ENCODE data around the gene OR10A7. TPM values are rescaled to one million over a fixed set of nuclear protein-coding genes. Genes with fewer than 3 reads are reported as not detected.

OR10A7 gene
- total RNA-seq, 2 experiments from 2014 or later = not detected

- TF ChIP-seq, protein P1, sequence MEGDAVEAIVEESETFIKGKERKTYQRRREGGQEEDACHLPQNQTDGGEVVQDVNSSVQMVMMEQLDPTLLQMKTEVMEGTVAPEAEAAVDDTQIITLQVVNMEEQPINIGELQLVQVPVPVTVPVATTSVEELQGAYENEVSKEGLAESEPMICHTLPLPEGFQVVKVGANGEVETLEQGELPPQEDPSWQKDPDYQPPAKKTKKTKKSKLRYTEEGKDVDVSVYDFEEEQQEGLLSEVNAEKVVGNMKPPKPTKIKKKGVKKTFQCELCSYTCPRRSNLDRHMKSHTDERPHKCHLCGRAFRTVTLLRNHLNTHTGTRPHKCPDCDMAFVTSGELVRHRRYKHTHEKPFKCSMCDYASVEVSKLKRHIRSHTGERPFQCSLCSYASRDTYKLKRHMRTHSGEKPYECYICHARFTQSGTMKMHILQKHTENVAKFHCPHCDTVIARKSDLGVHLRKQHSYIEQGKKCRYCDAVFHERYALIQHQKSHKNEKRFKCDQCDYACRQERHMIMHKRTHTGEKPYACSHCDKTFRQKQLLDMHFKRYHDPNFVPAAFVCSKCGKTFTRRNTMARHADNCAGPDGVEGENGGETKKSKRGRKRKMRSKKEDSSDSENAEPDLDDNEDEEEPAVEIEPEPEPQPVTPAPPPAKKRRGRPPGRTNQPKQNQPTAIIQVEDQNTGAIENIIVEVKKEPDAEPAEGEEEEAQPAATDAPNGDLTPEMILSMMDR (IDR thresholded peaks at IDR 0.05) = no peak
- DNase-seq (no peak), ATAC-seq (ENCODE audit: poor library complexity) (no peak)
- Mint-ChIP-seq H3K4me1 (ENCODE audit: low read depth) (no peaks in the 10 kb centered on the region), H3K27ac (no peak overlapping the region), H3K27me3 (peaks cover 39% of the 10 kb centered on the region), H3K9me3 (no peaks in the 10 kb centered on the region), H3K36me3 (ENCODE audit: low read depth) (no peaks in the 10 kb centered on the region), H3K4me3 (no peak overlapping the region)
- intact Hi-C loops (cut with DNase I, micrococcal nuclease) = no loop called here
- H3K9me3 ChIP-seq (ENCODE audit: control insufficient read depth in 1 of 2, insufficient read depth in 1 of 2, low read length in 2 of 2) = peaks cover 0 to 4% of the 10 kb centered on the region in 2 experiments
- no peaks in the 10 kb centered on the region for H3K36me3 ChIP-seq (ENCODE audit: insufficient read depth, low read length)
- H3K4me1 ChIP-seq (ENCODE audit: insufficient read depth, low read length) = no peaks in the 10 kb centered on the region
- H3K27ac ChIP-seq (ENCODE audit: low read depth in 1 of 2, low read length in 2 of 2) = no peak overlapping the region
- no peak overlapping the region for H3K4me3 ChIP-seq (ENCODE audit: low read length)
- POLR2A ChIA-PET = no interaction called here
- H3K27me3 ChIP-seq (ENCODE audit: control insufficient read depth in 1 of 2, insufficient read depth in 2 of 2, low read length in 2 of 2) = peaks cover 0 to 6% of the 10 kb centered on the region in 2 experiments
- CTCF ChIA-PET = no interaction called here
Measured at GRCh38 chr12:55173456-55173855, 47.4 kb upstream of the OR10A7 start.

DNA sequence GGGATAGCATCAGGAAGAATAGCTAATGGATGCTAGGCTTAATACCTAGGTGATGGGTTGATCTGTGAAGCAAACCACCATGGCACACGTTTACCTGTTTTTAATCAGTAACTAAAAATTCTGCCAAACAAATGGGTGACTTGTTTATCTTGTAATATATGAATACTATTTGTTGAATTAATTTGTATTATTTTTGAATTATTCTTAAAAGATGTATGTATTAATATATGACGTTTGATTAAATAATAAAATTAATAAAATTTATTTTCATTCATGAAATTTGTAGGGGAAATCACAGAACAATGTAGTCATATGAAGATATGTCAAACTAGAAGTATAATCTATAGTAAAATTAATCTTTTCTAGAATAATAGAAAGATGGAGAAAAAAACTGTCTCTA is 32.3 kb upstream of the OR10A7 start:
- Mint-ChIP-seq H3K27ac (no peak overlapping the region), H3K36me3 (ENCODE audit: low read depth) (no peaks in the 10 kb centered on the region), H3K9me3 (no peaks in the 10 kb centered on the region), H3K27me3 (peaks cover 40% of the 10 kb centered on the region), H3K4me1 (ENCODE audit: low read depth) (no peaks in the 10 kb centered on the region), H3K4me3 (no peak overlapping the region)
- Histone ChIP-seq H3K27ac (ENCODE audit: low read depth in 1 of 2, low read length in 2 of 2) (no peak overlapping the region), H3K36me3 (ENCODE audit: insufficient read depth, low read length) (no peaks in the 10 kb centered on the region), H3K9me3 (ENCODE audit: control insufficient read depth in 1 of 2, insufficient read depth in 1 of 2, low read length in 2 of 2) (no peaks in the 10 kb centered on the region), H3K4me3 (ENCODE audit: low read length) (no peak overlapping the region), H3K4me1 (ENCODE audit: insufficient read depth, low read length) (no peaks in the 10 kb centered on the region), H3K27me3 (ENCODE audit: control insufficient read depth in 1 of 2, insufficient read depth in 2 of 2, low read length in 2 of 2) (peaks cover 0 to 27% of the 10 kb centered on the region in 2 experiments)
- ATAC-seq (ENCODE audit: poor library complexity) = no peak
- TF ChIP-seq, protein P1 (IDR thresholded peaks at IDR 0.05) = no peak
- intact Hi-C loops (cut with DNase I, micrococcal nuclease) = loop anchor here in 1 of 2 experiments (10.0 kb wide), 1 partner anchor 466 kb away; no protein-coding TSS in a partner anchor
- ChIA-PET CTCF (no interaction called here), POLR2A (no interaction called here)
- DNase-seq = no peak

DNA sequence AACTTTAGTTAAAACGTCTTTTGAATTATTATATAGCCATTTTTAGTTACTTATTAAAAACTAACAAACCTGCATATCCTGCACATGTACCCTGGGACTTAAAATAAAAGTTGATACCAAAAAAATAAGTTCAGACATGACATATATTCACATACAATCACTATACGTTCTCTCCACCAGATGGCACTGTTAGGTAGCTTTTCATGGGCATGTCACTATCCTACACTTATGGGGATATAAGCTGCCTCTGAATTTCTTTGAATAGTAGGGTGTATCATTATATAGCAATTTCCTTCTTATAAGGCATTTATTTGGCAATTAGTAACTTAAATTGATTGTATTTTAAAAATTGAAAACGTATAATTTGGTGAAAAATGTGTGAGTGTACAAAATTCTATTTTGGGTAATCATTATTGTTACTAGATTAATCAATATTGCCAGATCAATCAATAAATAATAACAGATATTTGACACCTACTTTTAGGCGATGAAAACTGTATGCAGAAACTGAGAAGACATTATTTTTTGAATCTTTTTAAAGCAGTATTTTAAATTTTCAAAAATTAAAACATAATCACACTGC is 31.8 kb upstream of the OR10A7 start:
- intact Hi-C loops (cut with DNase I, micrococcal nuclease) = loop anchor here (1.0 to 10.0 kb wide), 3 partner anchors 430 to 467 kb away; no protein-coding TSS in a partner anchor
- Mint-ChIP-seq H3K9me3 (no peaks in the 10 kb centered on the region), H3K4me3 (no peak overlapping the region), H3K27me3 (peaks cover 44% of the 10 kb centered on the region), H3K4me1 (ENCODE audit: low read depth) (no peaks in the 10 kb centered on the region), H3K27ac (no peak overlapping the region), H3K36me3 (ENCODE audit: low read depth) (no peaks in the 10 kb centered on the region)
- Histone ChIP-seq H3K4me1 (ENCODE audit: insufficient read depth, low read length) (no peaks in the 10 kb centered on the region), H3K9me3 (ENCODE audit: control insufficient read depth in 1 of 2, insufficient read depth in 1 of 2, low read length in 2 of 2) (no peaks in the 10 kb centered on the region), H3K4me3 (ENCODE audit: low read length) (no peak overlapping the region), H3K36me3 (ENCODE audit: insufficient read depth, low read length) (no peaks in the 10 kb centered on the region), H3K27me3 (ENCODE audit: control insufficient read depth in 1 of 2, insufficient read depth in 2 of 2, low read length in 2 of 2) (peaks cover 0 to 27% of the 10 kb centered on the region in 2 experiments), H3K27ac (ENCODE audit: low read depth in 1 of 2, low read length in 2 of 2) (no peak overlapping the region)
- peak; percentile 68 for ATAC-seq (ENCODE audit: poor library complexity)
- TF ChIP-seq, protein P1 (IDR thresholded peaks at IDR 0.05) = peak; percentile 83
- ChIA-PET POLR2A (no interaction called here), CTCF (no interaction called here)
- DNase-seq = peak in 9 of 14 experiments; percentile 3 to 82 (median 19)

All from CD4-positive, alpha-beta T cell (primary cell).